ENCODE results near the gene NEDD9.

NEDD9 gene

GRCh38 chr6:11262242-11262641, 29.8 kb upstream of the NEDD9 start:
- TF ChIP-seq CTCF (IDR thresholded peaks at IDR 0.05), result no peak

GRCh38 chr6:11260249-11261038, 28.0 kb upstream of the NEDD9 start:
- no peak for TF ChIP-seq CTCF (IDR thresholded peaks at IDR 0.05)
- H3K4me3 ChIP-seq, result no peak overlapping the region
- no peak overlapping the region for H3K27ac ChIP-seq
- DNase-seq (ENCODE audit: low spot score), result no peak

More at GRCh38 chr6:11262242-11262641, 29.8 kb upstream of the NEDD9 start:
- DNase-seq (ENCODE audit: low spot score), result no peak
- H3K27ac ChIP-seq, result peak overlapping the region; percentile 44 to 80
- no peak overlapping the region for H3K4me3 ChIP-seq

DNA sequence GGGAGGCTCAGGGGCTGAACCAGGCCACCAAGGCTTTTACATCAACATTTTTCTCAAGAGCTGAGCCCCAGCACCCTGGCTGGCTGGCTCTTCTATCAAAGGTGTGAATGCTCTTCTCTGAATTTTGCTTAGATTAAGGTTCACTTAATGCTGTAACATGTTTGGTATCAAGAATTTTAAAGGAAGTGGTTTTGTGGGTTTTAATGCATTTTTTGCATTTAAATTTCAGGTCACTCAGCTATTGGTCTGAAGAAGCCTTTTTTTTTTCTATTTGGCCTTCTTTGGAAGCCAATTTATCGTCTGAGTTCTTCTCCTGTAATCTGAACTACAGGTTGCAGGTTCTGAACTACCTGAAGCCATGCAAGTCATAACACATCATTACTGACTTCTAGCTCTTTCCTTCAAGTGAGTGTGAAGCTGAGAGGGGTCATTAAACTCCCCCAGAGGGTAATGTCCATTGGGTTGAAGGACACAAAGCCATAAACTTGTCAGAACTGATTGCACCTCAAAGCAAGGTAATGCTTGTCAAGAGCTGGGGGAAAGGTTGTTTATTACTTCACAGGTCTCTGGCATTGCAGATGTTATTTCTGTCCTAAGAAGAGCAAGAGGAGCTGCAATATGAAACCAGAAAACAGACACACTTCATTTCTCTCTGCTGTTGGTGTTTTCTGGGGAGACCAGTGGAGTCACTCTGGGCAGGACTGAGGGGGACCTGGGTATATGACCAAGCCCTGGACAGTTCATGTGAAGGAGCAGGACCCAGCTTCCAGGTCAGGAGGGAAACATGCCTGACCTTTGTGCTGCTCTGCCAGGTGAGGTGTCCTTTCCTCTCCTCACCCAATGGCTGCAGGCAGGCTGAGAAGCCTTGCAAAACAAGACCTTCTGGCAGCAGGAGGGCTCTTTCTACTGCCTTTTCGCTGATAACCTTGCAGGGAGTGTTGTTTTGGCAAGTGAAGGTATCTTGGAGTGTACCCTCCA, 26.1 kb upstream of the NEDD9 start:
- Histone ChIP-seq H3K27ac (no peak overlapping the region), H3K4me3 (no peak overlapping the region)

DNA sequence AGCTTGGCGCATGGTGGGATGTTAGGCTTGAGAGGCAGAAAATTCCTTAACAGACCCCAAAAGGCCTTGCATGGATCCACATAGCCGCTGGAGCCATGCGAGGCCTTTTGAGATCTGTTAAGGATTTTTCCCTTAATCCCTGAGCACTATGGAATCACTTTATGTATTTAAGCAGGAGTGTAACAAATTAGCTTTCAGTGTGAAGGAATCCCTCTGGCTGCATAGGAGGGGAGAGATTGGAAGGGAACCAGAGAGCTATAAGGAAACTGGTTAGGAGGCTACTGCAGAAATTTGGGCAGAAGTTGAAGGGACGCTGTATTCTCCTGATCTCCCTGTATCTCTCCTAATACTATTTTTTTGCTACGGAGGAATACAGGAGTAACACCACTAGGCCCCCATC, 23.1 kb upstream of the NEDD9 start:
- Histone ChIP-seq H3K4me3 (no peak overlapping the region), H3K27ac (no peak overlapping the region)
- no peak for DNase-seq (ENCODE audit: low spot score)
- no peak for TF ChIP-seq CTCF (IDR thresholded peaks at IDR 0.05)

More for the DNA sequence above, 26.1 kb upstream of the NEDD9 start:
- DNase-seq (ENCODE audit: low spot score), result no peak
- no peak for TF ChIP-seq CTCF (IDR thresholded peaks at IDR 0.05)

GRCh38 chr6:11253594-11253993, 21.1 kb upstream of the NEDD9 start:
- DNase-seq (ENCODE audit: low spot score), result no peak
- Histone ChIP-seq H3K27ac (no peak overlapping the region), H3K4me3 (no peak overlapping the region)
- no peak for TF ChIP-seq CTCF (IDR thresholded peaks at IDR 0.05)

- Histone ChIP-seq H3K27ac (peak overlapping the region; percentile 84 to 91), H3K4me3 (peak overlapping the region; percentile 55)
- no peak for TF ChIP-seq CTCF (IDR thresholded peaks at IDR 0.05)
- DNase-seq (ENCODE audit: low spot score), result peak; percentile 90
Measured at GRCh38 chr6:11251553-11252360, 19.3 kb upstream of the NEDD9 start.
